MCF 10A (cell line): ENCODE results near the gene NFU1. TPM values are rescaled to one million over a fixed set of nuclear protein-coding genes. Genes with fewer than 3 reads are reported as not detected.

Experiments
- total RNA-seq: library from RNA; stranded (reverse); gene quantifications from 2 replicates; pipeline ENCODE4 v1.2.3, GENCODE V29; 2022

NFU1 gene
- total RNA-seq, 1 experiment from 2014 or later = 32.3 TPM

Other genes starting within 250 kb of the NFU1 start
- 176 and 230 TPM in 2 replicates for gene GFPT1, start 50.2 kb downstream of the NFU1 start, total RNA-seq
- 75.8 and 108 TPM in 2 replicates for gene AAK1, start 206.3 kb upstream of the NFU1 start, total RNA-seq